ENCODE data around the gene ATP10A. TPM values are rescaled to one million over a fixed set of nuclear protein-coding genes. Genes with fewer than 3 reads are reported as not detected.

The ATP10A gene
- total RNA-seq, 2 experiments from 2014 or later = 36.7 to 70.1 TPM

DNA sequence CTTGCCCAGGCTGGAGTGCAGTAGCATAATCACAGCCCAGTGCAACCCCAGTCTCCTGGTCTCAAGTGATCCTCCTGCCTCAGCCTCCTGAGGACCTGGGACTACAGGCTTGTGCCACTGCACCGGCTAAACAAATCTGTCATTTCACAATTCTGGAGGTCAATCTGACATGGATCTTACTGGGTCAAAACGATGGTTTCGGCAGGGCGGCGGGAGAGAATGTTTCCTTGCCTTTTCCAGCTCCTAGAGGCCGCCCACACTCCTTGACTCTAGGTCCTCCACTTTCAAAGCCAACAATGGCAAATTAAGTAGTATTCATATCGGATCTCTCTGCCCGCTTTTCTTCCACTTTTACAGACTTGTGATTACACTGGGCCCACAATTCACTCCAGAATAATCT lies 14.8 kb downstream of the ATP10A start:
- ATAC-seq = no peak
- CTCF ChIA-PET = interaction anchor here (1.1 to 3.0 kb wide), 3 partner anchors 14 to 85 kb away, joined by 3 to 18 read pairs (median 10); partner anchors contain the start of gene ATP10A
- H3K4me1 Mint-ChIP-seq = peaks cover 78% of the 10 kb centered on the region
- no peaks in the 10 kb centered on the region for H3K9me3 Mint-ChIP-seq (ENCODE audit: low read depth)
- H3K27ac Mint-ChIP-seq = no peak overlapping the region
- no peak for DNase-seq
- no peaks in the 10 kb centered on the region for H3K27me3 Mint-ChIP-seq
- peaks cover 44% of the 10 kb centered on the region for H3K36me3 Mint-ChIP-seq
- no peak overlapping the region for H3K4me3 Mint-ChIP-seq

DNA sequence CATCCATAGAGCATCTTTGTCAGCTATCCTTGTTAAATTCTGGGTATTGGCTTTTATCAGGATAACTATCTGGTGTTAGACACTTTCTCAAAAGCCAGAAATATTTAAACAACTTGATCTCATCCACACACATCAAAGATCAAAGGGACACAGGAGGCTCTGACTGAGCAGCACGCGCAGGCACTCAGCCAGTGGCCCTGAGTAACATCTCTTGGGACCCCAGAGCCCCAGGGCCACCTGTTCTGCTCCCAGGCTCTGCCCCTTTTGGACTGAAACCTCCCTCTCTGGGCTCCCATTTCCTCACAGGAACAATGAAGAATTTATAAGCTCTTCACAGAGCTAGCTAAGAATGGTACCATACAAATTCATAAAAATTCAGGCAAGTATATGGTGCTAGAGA lies 16.1 kb downstream of the ATP10A start:
- Mint-ChIP-seq H3K9me3 (ENCODE audit: low read depth) (no peaks in the 10 kb centered on the region), H3K27me3 (no peaks in the 10 kb centered on the region)

DNA sequence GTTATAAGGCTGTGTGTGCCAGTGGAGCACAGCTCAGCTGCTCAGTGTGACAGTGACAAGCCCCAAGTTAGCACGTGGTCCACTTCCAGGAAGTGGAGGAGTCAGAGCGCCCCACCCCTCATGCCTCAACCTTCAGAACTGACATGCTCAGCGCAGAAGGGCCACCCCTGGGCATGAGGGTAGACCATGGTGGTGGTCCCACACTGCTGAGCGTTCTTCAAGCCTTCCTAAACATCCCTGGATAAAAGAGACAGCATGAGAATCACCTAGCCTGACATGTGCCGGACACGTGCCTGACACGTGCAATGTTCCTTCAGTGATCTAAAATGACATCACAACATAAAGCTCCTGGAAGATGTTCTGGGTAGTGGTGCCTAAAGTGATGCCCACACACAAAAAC lies 16.8 kb downstream of the ATP10A start:
- CTCF ChIA-PET = interaction anchor here (0.5 to 3.0 kb wide), 5 partner anchors 10 to 87 kb away, joined by 3 to 18 read pairs (median 7); partner anchors contain the start of gene ATP10A

More for the DNA sequence above, 16.1 kb downstream of the ATP10A start:
- H3K4me1 Mint-ChIP-seq = peaks cover 65% of the 10 kb centered on the region
- no peak overlapping the region for H3K4me3 Mint-ChIP-seq
- H3K36me3 Mint-ChIP-seq = peaks cover 34% of the 10 kb centered on the region
- no peak for DNase-seq
- peak overlapping the region; percentile 10 for H3K27ac Mint-ChIP-seq
- CTCF ChIA-PET = interaction anchor here (1.1 to 3.0 kb wide), 6 partner anchors 10 to 87 kb away, joined by 3 to 18 read pairs (median 6); partner anchors contain the start of gene ATP10A
- no peak for ATAC-seq

DNA sequence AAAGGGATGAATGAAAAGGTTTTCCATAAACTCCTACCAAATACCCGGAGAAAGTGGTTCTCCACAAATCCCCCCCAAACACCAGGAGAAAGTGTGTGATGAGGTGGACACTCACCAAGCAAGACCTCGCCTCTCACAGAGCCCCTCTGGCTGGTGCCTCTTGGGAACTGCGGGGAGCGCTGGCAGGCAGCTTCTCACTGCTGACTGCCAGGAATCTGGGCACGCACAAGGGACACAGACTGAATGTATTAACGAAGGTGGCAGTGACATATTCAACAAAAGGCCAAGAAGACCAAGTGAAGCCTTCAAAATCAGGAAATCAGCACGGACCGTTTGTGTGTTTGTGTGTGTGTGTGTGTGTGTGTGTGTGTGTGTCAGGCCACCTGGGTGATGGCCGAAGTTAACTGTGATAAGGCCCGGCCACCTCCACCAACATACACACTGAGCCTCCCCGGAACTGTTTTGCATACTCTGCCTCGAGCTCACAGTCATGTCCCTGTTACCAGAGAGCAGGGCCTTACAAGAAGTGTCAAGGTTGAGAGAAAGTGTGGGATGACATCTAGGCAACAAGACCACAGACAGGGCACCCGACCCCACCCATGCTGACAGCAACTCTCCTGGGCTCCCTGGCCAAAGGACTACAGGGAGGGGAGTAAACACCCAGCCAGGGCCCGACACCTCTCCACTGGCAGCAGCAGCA lies 18.0 kb downstream of the ATP10A start:
- ATAC-seq (no peak), DNase-seq (no peak)
- H3K27me3 Mint-ChIP-seq = no peaks in the 10 kb centered on the region
- H3K4me1 Mint-ChIP-seq = peaks cover 54% of the 10 kb centered on the region
- CTCF ChIA-PET = interaction anchor here (2.0 to 3.0 kb wide), 2 partner anchors 62 to 89 kb away, joined by 7 to 10 read pairs; no protein-coding TSS in a partner anchor
- H3K4me3 Mint-ChIP-seq = no peak overlapping the region
- H3K27ac Mint-ChIP-seq = no peak overlapping the region
- no peaks in the 10 kb centered on the region for H3K9me3 Mint-ChIP-seq (ENCODE audit: low read depth)
- H3K36me3 Mint-ChIP-seq = peaks cover 37% of the 10 kb centered on the region

More for the DNA sequence above, 16.8 kb downstream of the ATP10A start:
- Mint-ChIP-seq H3K27ac (peak overlapping the region; percentile 75), H3K4me3 (no peak overlapping the region), H3K4me1 (peaks cover 59% of the 10 kb centered on the region), H3K27me3 (no peaks in the 10 kb centered on the region), H3K9me3 (ENCODE audit: low read depth) (no peaks in the 10 kb centered on the region), H3K36me3 (peaks cover 35% of the 10 kb centered on the region)
- peak; percentile 53 for ATAC-seq
- peak; percentile 81 for DNase-seq

DNA sequence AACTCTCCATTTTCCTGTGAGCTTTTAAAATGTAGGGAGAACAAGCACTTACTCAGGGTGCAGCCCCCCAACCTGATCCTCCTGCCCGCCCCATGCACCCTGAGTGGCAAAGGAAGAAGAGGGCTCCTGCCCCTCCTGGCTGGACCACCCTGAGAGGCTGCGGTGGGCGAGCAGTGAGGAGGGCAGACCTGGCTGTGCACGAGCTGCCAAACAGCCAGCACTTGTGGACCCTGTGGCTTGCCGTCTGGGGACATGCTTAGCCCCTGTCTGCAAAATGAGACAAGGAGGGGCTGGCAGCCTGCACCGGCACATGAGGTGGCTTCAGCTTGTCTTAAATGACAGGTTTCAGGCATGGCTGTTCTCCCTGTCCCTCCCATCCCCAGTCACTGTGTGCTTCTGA lies 18.6 kb downstream of the ATP10A start:
- ATAC-seq = no peak
- Mint-ChIP-seq H3K36me3 (peaks cover 33% of the 10 kb centered on the region), H3K9me3 (ENCODE audit: low read depth) (no peaks in the 10 kb centered on the region), H3K27ac (no peak overlapping the region), H3K4me3 (no peak overlapping the region), H3K4me1 (peaks cover 50% of the 10 kb centered on the region), H3K27me3 (no peaks in the 10 kb centered on the region)
- no peak for DNase-seq
- CTCF ChIA-PET = interaction anchor here (1.3 kb wide), 1 partner anchor 9 kb away, joined by 3 read pairs; no protein-coding TSS in a partner anchor

- H3K4me3 Mint-ChIP-seq = no peak overlapping the region
- no peak overlapping the region for H3K27ac Mint-ChIP-seq
- H3K36me3 Mint-ChIP-seq = peaks cover 29% of the 10 kb centered on the region
- CTCF ChIA-PET = interaction anchor here (1.3 kb wide), 1 partner anchor 9 kb away, joined by 3 read pairs; no protein-coding TSS in a partner anchor
- DNase-seq = no peak
- H3K27me3 Mint-ChIP-seq = no peaks in the 10 kb centered on the region
- peaks cover 46% of the 10 kb centered on the region for H3K4me1 Mint-ChIP-seq
- no peak for ATAC-seq
- H3K9me3 Mint-ChIP-seq (ENCODE audit: low read depth) = no peaks in the 10 kb centered on the region
These were observed 19.1 kb downstream of the ATP10A start for GRCh38 chr15:25844076-25844475.

DNA sequence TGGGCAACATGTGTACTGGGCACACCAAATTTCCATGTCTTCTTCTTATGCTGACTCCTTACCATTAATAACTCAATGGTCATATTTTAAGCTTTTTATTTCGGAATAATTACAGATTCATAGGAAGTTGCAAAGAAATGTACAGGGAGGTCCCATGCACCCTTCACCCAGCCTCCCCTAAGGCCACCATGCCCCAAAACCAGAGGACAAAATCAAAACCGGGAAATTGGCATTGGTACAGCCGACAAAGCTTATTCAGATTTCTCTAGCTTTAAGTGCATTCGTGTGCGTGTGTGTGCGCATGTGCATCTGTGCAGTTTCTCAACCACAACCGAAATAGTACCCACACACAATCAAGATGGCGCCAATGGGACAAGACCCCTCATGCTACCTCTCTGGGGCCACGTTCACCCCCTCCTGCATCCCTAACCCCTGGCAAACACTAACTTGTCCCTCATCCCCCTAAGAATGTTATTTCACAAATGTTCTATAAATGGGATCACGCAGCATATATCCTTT lies 23.4 kb downstream of the ATP10A start:
- CTCF ChIA-PET = no interaction called here
- Mint-ChIP-seq H3K27ac (no peak overlapping the region), H3K36me3 (peaks cover 11% of the 10 kb centered on the region), H3K9me3 (ENCODE audit: low read depth) (no peaks in the 10 kb centered on the region), H3K4me3 (no peak overlapping the region), H3K4me1 (peaks cover 18% of the 10 kb centered on the region), H3K27me3 (no peaks in the 10 kb centered on the region)
- DNase-seq (no peak), ATAC-seq (no peak)

DNA sequence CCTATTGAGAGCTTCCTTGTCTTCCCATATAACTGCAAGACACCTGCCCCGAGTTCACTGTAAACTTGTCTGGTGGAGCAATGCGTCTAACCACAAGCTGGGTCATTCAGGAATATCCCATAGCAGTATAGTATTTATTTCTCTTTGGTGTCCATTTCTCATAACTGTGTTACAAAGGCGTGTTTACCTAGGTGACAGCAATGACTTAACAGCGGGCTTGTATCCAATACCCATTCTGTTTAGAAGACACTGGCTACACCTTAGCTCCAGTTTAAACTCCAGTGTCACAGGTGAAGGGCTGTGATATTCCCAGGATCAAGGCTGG lies 24.3 kb downstream of the ATP10A start:
- CTCF ChIA-PET = no interaction called here
- no peaks in the 10 kb centered on the region for H3K9me3 Mint-ChIP-seq (ENCODE audit: low read depth)
- no peak for ATAC-seq
- no peak overlapping the region for H3K4me3 Mint-ChIP-seq
- no peak for DNase-seq
- no peak overlapping the region for H3K27ac Mint-ChIP-seq
- H3K36me3 Mint-ChIP-seq = peaks cover 9% of the 10 kb centered on the region
- peaks cover 15% of the 10 kb centered on the region for H3K4me1 Mint-ChIP-seq
- H3K27me3 Mint-ChIP-seq = no peaks in the 10 kb centered on the region

GRCh38 chr15:25838191-25838870 lies 24.8 kb downstream of the ATP10A start:
- peaks cover 6% of the 10 kb centered on the region for H3K36me3 Mint-ChIP-seq
- H3K9me3 Mint-ChIP-seq (ENCODE audit: low read depth) = no peaks in the 10 kb centered on the region
- CTCF ChIA-PET = no interaction called here
- DNase-seq (no peak), ATAC-seq (no peak)
- H3K27me3 Mint-ChIP-seq = no peaks in the 10 kb centered on the region
- H3K4me1 Mint-ChIP-seq = peaks cover 16% of the 10 kb centered on the region
- no peak overlapping the region for H3K4me3 Mint-ChIP-seq
- no peak overlapping the region for H3K27ac Mint-ChIP-seq

GRCh38 chr15:25832158-25832557 lies 31.0 kb downstream of the ATP10A start:
- no peak for ATAC-seq
- DNase-seq = no peak
- Mint-ChIP-seq H3K4me1 (peaks cover 8% of the 10 kb centered on the region), H3K4me3 (no peak overlapping the region), H3K27ac (no peak overlapping the region), H3K36me3 (peaks cover 28% of the 10 kb centered on the region), H3K9me3 (ENCODE audit: low read depth) (peaks cover 3% of the 10 kb centered on the region), H3K27me3 (no peaks in the 10 kb centered on the region)
- CTCF ChIA-PET = no interaction called here

- ATAC-seq = no peak
- H3K27ac Mint-ChIP-seq = no peak overlapping the region
- no peak for DNase-seq
- H3K4me3 Mint-ChIP-seq = no peak overlapping the region
- peaks cover 8% of the 10 kb centered on the region for H3K4me1 Mint-ChIP-seq
- H3K9me3 Mint-ChIP-seq (ENCODE audit: low read depth) = peaks cover 4% of the 10 kb centered on the region
- H3K36me3 Mint-ChIP-seq = peaks cover 39% of the 10 kb centered on the region
- CTCF ChIA-PET = no interaction called here
- H3K27me3 Mint-ChIP-seq = no peaks in the 10 kb centered on the region
These were observed 32.2 kb downstream of the ATP10A start for GRCh38 chr15:25830844-25831451.

- Mint-ChIP-seq H3K9me3 (ENCODE audit: low read depth) (peaks cover 9% of the 10 kb centered on the region), H3K27ac (no peak overlapping the region), H3K4me1 (peaks cover 11% of the 10 kb centered on the region), H3K4me3 (no peak overlapping the region), H3K27me3 (no peaks in the 10 kb centered on the region), H3K36me3 (peaks cover 49% of the 10 kb centered on the region)
- CTCF ChIA-PET = no interaction called here
- no peak for DNase-seq
- no peak for ATAC-seq
These were observed 34.1 kb downstream of the ATP10A start for GRCh38 chr15:25829073-25829472.

DNA sequence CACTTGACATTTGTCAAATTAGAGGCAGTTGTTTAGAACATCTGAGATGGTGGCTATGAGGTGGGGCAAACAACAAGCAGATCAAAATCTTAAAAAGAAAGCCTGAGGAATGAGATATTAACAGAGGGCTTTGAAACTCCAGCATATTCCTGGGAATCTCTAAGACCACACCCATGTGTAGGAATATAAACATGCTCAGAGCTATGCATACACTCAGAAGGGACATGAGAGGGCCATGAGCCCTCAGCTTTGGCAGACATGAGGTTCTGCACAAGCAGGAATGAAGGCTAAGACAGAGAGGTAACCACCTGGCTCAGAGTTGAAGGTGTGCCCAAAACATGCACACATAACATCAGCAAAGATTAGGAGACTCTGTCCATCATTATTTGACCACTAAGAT lies 37.9 kb downstream of the ATP10A start:
- ATAC-seq (no peak), DNase-seq (no peak)
- no peaks in the 10 kb centered on the region for H3K27me3 Mint-ChIP-seq
- H3K4me1 Mint-ChIP-seq = peaks cover 20% of the 10 kb centered on the region
- H3K36me3 Mint-ChIP-seq = peaks cover 47% of the 10 kb centered on the region
- H3K27ac Mint-ChIP-seq = no peak overlapping the region
- CTCF ChIA-PET = interaction anchor here (1.7 kb wide), 1 partner anchor 32 kb away, joined by 4 read pairs; no protein-coding TSS in a partner anchor
- H3K9me3 Mint-ChIP-seq (ENCODE audit: low read depth) = peaks cover 9% of the 10 kb centered on the region
- no peak overlapping the region for H3K4me3 Mint-ChIP-seq

Data from activated CD8-positive, alpha-beta memory T cell treated with anti-CD3 and anti-CD28 coated beads, Interleukin-2, amount 10 ng/mL, durations not matched to agents 7 days and 5 days (primary cell).